Hepatocyte (in vitro differentiated cells): ENCODE measurements around the gene HIPK3.

Experiments used
- CTCF ChIP-seq: fragments of 200-600 bp; sonication (generic); IDR thresholded peaks from 2 replicates; pipeline ENCODE4 v1.5.1; 2016; ENCODE audit warnings: antibody characterized with exemption, mild to moderate bottlenecking; ENCODE audit not compliant: poor library complexity
- EZH2 ChIP-seq: fragments of 200-600 bp; sonication (generic); IDR thresholded peaks from 2 replicates; pipeline ENCODE4 v1.6.1; 2016; ENCODE audit warnings: antibody characterized with exemption, mild to moderate bottlenecking, borderline replicate concordance
- EZH2phosphoT487 ChIP-seq: fragments of 200-600 bp; sonication (generic); IDR thresholded peaks from one replicate; pipeline ENCODE4 v1.6.1; 2018; ENCODE audit warnings: antibody characterized with exemption, mild to moderate bottlenecking, low read depth, moderate library complexity; ENCODE audit not compliant: unreplicated experiment, severe bottlenecking

- TF ChIP-seq EZH2phosphoT487 (no peak), CTCF (no peak), EZH2 (no peak)
These were observed 132.5 kb downstream of the HIPK3 start for GRCh38 chr11:33389635-33390034.
